GM12892 (cell line): Measurements from ENCODE around the gene ECI1.

Experiments
- POLR2A ChIP-seq: IDR thresholded peaks from 2 replicates; pipeline ENCODE4 v1.6.1; 2011; ENCODE audit warnings: low read depth, low read length, control low read depth
- POLR2AphosphoS5 ChIP-seq: IDR thresholded peaks from 2 replicates; pipeline ENCODE4 v1.6.1; 2011; ENCODE audit warnings: low read depth, low read length, control low read depth
- TAF1 ChIP-seq: IDR thresholded peaks from 2 replicates; pipeline ENCODE4 v1.6.1; 2011; ENCODE audit warnings: low read depth, mild to moderate bottlenecking, control low read depth, low read length, borderline replicate concordance

- TF ChIP-seq POLR2A (no peak), POLR2AphosphoS5 (no peak), TAF1 (no peak)
Measured at GRCh38 chr16:2234813-2235170, 16.6 kb downstream of the ECI1 start.
